H1 (cell line): ENCODE measurements around the gene TUT7. TPM values are rescaled to one million over a fixed set of nuclear protein-coding genes. Genes with fewer than 3 reads are reported as not detected.

Experiments
- RNF2 ChIP-seq: fragments of 200-900, 300-1000 bp; sonication (generic); IDR thresholded peaks from 2 replicates; pipeline ENCODE4 v1.7.1; 2016; ENCODE audit warnings: borderline replicate concordance, low read depth, mild to moderate bottlenecking, antibody characterized with exemption, low read length; ENCODE audit not compliant: poor library complexity, severe bottlenecking; ENCODE audit errors: missing control alignments
- SP2 ChIP-seq: IDR thresholded peaks from 2 replicates; pipeline ENCODE4 v1.6.1; 2012; ENCODE audit warnings: mild to moderate bottlenecking, low read length, inconsistent platforms
- polyA plus RNA-seq, 7 experiments: library from polyadenylated mRNA; depleted of rRNA in 3 of 7; stranded (reverse) in 5 of 7; unstranded in 2 of 7; fragments of >200 nt in 5 of 7; fragments of 200-250 nt in 2 of 7; gene quantifications; 1 replicate in 5 of 7; 2 replicates in 1 of 7; 4 replicates in 1 of 7; pipeline versions ENCODE4 v1.2.1 to v1.2.3, GENCODE V29; 2011 to 2013; ENCODE audit warnings: missing spikeins in 2 of 7, mixed read lengths in 2 of 7
- total RNA-seq: library from RNA; stranded (reverse); fragmentation: NEBNext Ultra II Directional; extraction: Animal tissue kit (Norgen Biotek cat#: 25700); gene quantifications from 2 replicates; pipeline ENCODE4 v1.2.1, GENCODE V29; 2021

The TUT7 gene
- total and polyA plus RNA-seq, 2 of the 8 experiments (the other 6 are each of a cell fraction or from before 2014, with no cell fraction given): 4.8 to 19.3 TPM

GRCh38 chr9:86356871-86357866 is 3.0 kb upstream of the TUT7 start (continued):
- TF ChIP-seq RNF2 (no peak), SP2 (no peak)
